B cell (primary cell): Measurements from ENCODE around the gene JAK2. TPM values are rescaled to one million over a fixed set of nuclear protein-coding genes. Genes with fewer than 3 reads are reported as not detected.

Experiments used
- ATAC-seq: fragments of 200-7000 bp; cut with Tn5 transposase; one replicate; pipeline ENCODE4 v1.10.0; 2021; ENCODE audit warnings: low read depth, mild to moderate bottlenecking, moderate number of reproducible peaks, moderate library complexity
- CTCF ChIA-PET: fragments of 350-600 bp; sonication (Branson Sonifier 250); formaldehyde crosslinking; loops from one replicate; lab custom pipeline; 2021; ENCODE audit warnings: antibody characterized with exemption, inconsistent platforms; lab: Charles Lee
- POLR2A ChIA-PET: fragments of 350-600 bp; sonication (Branson Sonifier 250); formaldehyde crosslinking; loops from one replicate; lab custom pipeline; 2021; ENCODE audit warnings: antibody characterized with exemption; lab: Charles Lee
- DNase-seq: peaks from one replicate; pipeline ENCODE4 v3.0.0; 2013
- H2AFZ ChIP-seq: 2 replicates; pipeline ENCODE4 v1.6.1; 2012; ENCODE audit warnings: mild to moderate bottlenecking, low read depth, low read length; ENCODE audit not compliant: insufficient read depth, poor library complexity, severe bottlenecking
- H3K27ac ChIP-seq, 2 donors: 1 replicate in 1 of 2; 2 replicates in 1 of 2; pipeline ENCODE4 v1.5.1; 2012 to 2013; ENCODE audit warnings: low read length in 2 of 2, mild to moderate bottlenecking in 2 of 2, moderate library complexity in 1 of 2
- H3K27me3 ChIP-seq, 4 experiments: fragments of 200-600 bp in 1 of 4; sonication (generic) in 1 of 4; replicated peaks in 1 of 4; 1 replicate in 2 of 4; 2 replicates in 2 of 4; pipeline versions ENCODE4 v1.6.1 to v1.7.0; 2013 to 2016; ENCODE audit warnings: low read length in 3 of 4, mild to moderate bottlenecking in 2 of 4, mixed read lengths in 1 of 4, moderate library complexity in 1 of 4; ENCODE audit not compliant: insufficient read depth in 4 of 4, control insufficient read depth in 3 of 4; ENCODE audit errors: control extremely low read depth in 1 of 4
- H3K36me3 ChIP-seq, 2 experiments: replicated peaks in 1 of 2; 1 replicate in 1 of 2; 2 replicates in 1 of 2; pipeline versions ENCODE4 v1.6.1 to v1.7.1; 2013; ENCODE audit warnings: low read length in 1 of 2; ENCODE audit not compliant: insufficient read depth in 2 of 2, control insufficient read depth in 1 of 2; ENCODE audit errors: control extremely low read depth in 1 of 2, extremely low read depth in 1 of 2
- H3K4me1 ChIP-seq, 2 donors: fragments of 200-600 bp in 1 of 2; sonication (generic) in 1 of 2; 1 replicate in 1 of 2; 2 replicates in 1 of 2; pipeline versions ENCODE4 v1.5.1 to v1.6.1; 2013 to 2017; ENCODE audit warnings: low read length in 2 of 2; ENCODE audit not compliant: control insufficient read depth in 2 of 2, insufficient read depth in 2 of 2
- H3K4me2 ChIP-seq: replicated peaks from 2 replicates; pipeline ENCODE3; 2012; ENCODE audit warnings: mild to moderate bottlenecking, low read depth, low read length; ENCODE audit not compliant: poor library complexity, severe bottlenecking
- H3K4me3 ChIP-seq, 5 experiments: fragments of 200-600 bp in 1 of 5; sonication (generic) in 1 of 5; 1 replicate in 3 of 5; 2 replicates in 2 of 5; pipeline versions ENCODE4 v1.5.1 to v1.7.0; 2011 to 2016; ENCODE audit warnings: low read length in 4 of 5, mild to moderate bottlenecking in 4 of 5, low read depth in 2 of 5, control low read depth in 1 of 5, moderate library complexity in 1 of 5; ENCODE audit not compliant: insufficient read depth in 1 of 5; ENCODE audit errors: control extremely low read depth in 1 of 5, extremely low read depth in 1 of 5
- H3K79me2 ChIP-seq: fragments of 200-600 bp; sonication (generic); one replicate; pipeline ENCODE4 v1.6.0; 2016; ENCODE audit warnings: low read length; ENCODE audit not compliant: control insufficient read depth, insufficient read depth
- H3K9ac ChIP-seq: fragments of 200-600 bp; sonication (generic); 2 replicates; pipeline ENCODE4 v1.6.1; 2017; ENCODE audit warnings: mild to moderate bottlenecking, low read length, moderate library complexity
- H3K9me3 ChIP-seq, 3 donors: one replicate each; pipeline versions ENCODE4 v1.6.1 to v1.7.1; 2013; ENCODE audit warnings: low read length in 2 of 3; ENCODE audit not compliant: control insufficient read depth in 2 of 3, insufficient read depth in 1 of 3; ENCODE audit errors: control extremely low read depth in 1 of 3
- H4K20me1 ChIP-seq: 2 replicates; pipeline ENCODE4 v1.6.0; 2012; ENCODE audit warnings: mild to moderate bottlenecking, low read length; ENCODE audit not compliant: insufficient read depth, control insufficient read depth, poor library complexity, severe bottlenecking
- H3K27ac Mint-ChIP-seq: one replicate; pipeline ENCODE4 v1.8.0; 2021; ENCODE audit warnings: mixed read lengths
- H3K27me3 Mint-ChIP-seq: one replicate; pipeline ENCODE4 v1.8.0; 2021; ENCODE audit warnings: mixed read lengths
- H3K4me1 Mint-ChIP-seq: one replicate; pipeline ENCODE4 v1.8.0; 2021; ENCODE audit warnings: mixed read lengths
- H3K4me3 Mint-ChIP-seq: one replicate; pipeline ENCODE4 v1.8.0; 2021; ENCODE audit warnings: mixed read lengths
- H3K9me3 Mint-ChIP-seq: one replicate; pipeline ENCODE4 v1.8.0; 2022; ENCODE audit warnings: mixed read lengths; ENCODE audit not compliant: insufficient read depth
- CTCF ChIP-seq: fragments of 200-600 bp; IDR thresholded peaks from one replicate; pipeline ENCODE4 v1.8.0; 2022; ENCODE audit warnings: antibody characterized with exemption, mild to moderate bottlenecking
- EZH2 ChIP-seq: IDR thresholded peaks from 2 replicates; pipeline ENCODE4 v1.6.1; 2012; ENCODE audit warnings: borderline replicate concordance, low read depth, mild to moderate bottlenecking, moderate library complexity, low read length; ENCODE audit not compliant: insufficient read depth, poor library complexity, severe bottlenecking
- WGBS: methylation state at CpG from one replicate; pipeline ENCODE4 v1.1.5; 2013; ENCODE audit warnings: missing lambda C conversion rate; ENCODE audit not compliant: insufficient coverage; 5-methylcytosine and 5-hydroxymethylcytosine counted together
- intact Hi-C: fragments of 100-400 bp; cut with micrococcal nuclease; formaldehyde crosslinking; loops from one replicate; pipeline ENCODE4 v1.10.0; 2022
- polyA plus RNA-seq: library from polyadenylated mRNA; depleted of rRNA; stranded (reverse); fragments of >200 nt; gene quantifications from 2 replicates; pipeline ENCODE4 v1.2.3, GENCODE V29; 2012
- total RNA-seq, 2 donors: library from RNA; stranded (reverse); fragments of 120-200 nt in 1 of 2; gene quantifications; 1 replicate in 1 of 2; 2 replicates in 1 of 2; pipeline versions ENCODE4 v1.2.3 to v1.2.4, GENCODE V29; 2013 to 2022

The JAK2 gene
- total and polyA plus RNA-seq, 2 donors (not counting 1 experiment from before 2014, with no cell fraction given), result 8.0 to 24.6 TPM

GRCh38 chr9:4970970-4971641 is 14.0 kb upstream of the JAK2 start:
- H3K9ac ChIP-seq, result peak overlapping the region; percentile 59
- peak; percentile 61 for DNase-seq
- no peaks in the 10 kb centered on the region for H3K79me2 ChIP-seq
- H3K4me1 Mint-ChIP-seq, result peaks cover 18% of the 10 kb centered on the region
- TF ChIP-seq CTCF (no peak), EZH2 (no peak)
- no peaks in the 10 kb centered on the region for H3K9me3 Mint-ChIP-seq
- no peaks in the 10 kb centered on the region for H4K20me1 ChIP-seq
- H3K27me3 Mint-ChIP-seq, result no peaks in the 10 kb centered on the region
- ATAC-seq, result peak; percentile 83
- H3K27ac ChIP-seq, result peak overlapping the region; percentile 26 to 74
- peak overlapping the region in 4 of 5 experiments; percentile 5 to 55 (median 42) for H3K4me3 ChIP-seq
- H3K4me1 ChIP-seq, result peaks cover 26 to 27% of the 10 kb centered on the region in 2 donors
- intact Hi-C loops, result loop anchor here (1.0 kb wide), 1 partner anchor 13 kb away; no protein-coding TSS in a partner anchor
- H3K4me3 Mint-ChIP-seq, result no peak overlapping the region
- peak overlapping the region; percentile 73 for H3K4me2 ChIP-seq
- 23% methylated on average over 6 of the region's 8 CpGs for WGBS
- no peaks in the 10 kb centered on the region for H3K27me3 ChIP-seq
- no peaks in the 10 kb centered on the region for H3K9me3 ChIP-seq
- no peaks in the 10 kb centered on the region for H3K36me3 ChIP-seq
- H3K27ac Mint-ChIP-seq, result no peak overlapping the region
- peak overlapping the region; percentile 51 for H2AFZ ChIP-seq
- ChIA-PET POLR2A (interaction anchor here (0.7 kb wide), 1 partner anchor 14 kb away, joined by 4 read pairs; the partner anchor contains the start of gene JAK2), CTCF (interaction anchor here (0.8 to 1.7 kb wide), 5 partner anchors 9 to 619 kb away, joined by 3 to 10 read pairs (median 4); no protein-coding TSS in a partner anchor)

GRCh38 chr9:4973246-4973645 is 11.8 kb upstream of the JAK2 start:
- intact Hi-C loops, result no loop called here
- POLR2A ChIA-PET, result no interaction called here
- CTCF ChIA-PET, result interaction anchor here (0.8 kb wide), 1 partner anchor 9 kb away, joined by 3 read pairs; no protein-coding TSS in a partner anchor
- DNase-seq (no peak), ATAC-seq (no peak)
- no peak overlapping the region for H2AFZ ChIP-seq
- H3K27ac Mint-ChIP-seq, result no peak overlapping the region
- no peaks in the 10 kb centered on the region for H3K79me2 ChIP-seq
- no peak overlapping the region for H3K4me2 ChIP-seq
- H3K4me3 ChIP-seq, result no peak overlapping the region
- H3K36me3 ChIP-seq, result no peaks in the 10 kb centered on the region
- peaks cover 20 to 21% of the 10 kb centered on the region in 2 donors for H3K4me1 ChIP-seq
- H3K27ac ChIP-seq, result no peak overlapping the region
- no CpG with 5 or more reads among the region's 1 CpG for WGBS
- no peaks in the 10 kb centered on the region for H3K27me3 ChIP-seq
- H3K27me3 Mint-ChIP-seq, result no peaks in the 10 kb centered on the region
- H3K9ac ChIP-seq, result no peak overlapping the region
- TF ChIP-seq CTCF (no peak), EZH2 (no peak)
- H3K4me3 Mint-ChIP-seq, result no peak overlapping the region
- H3K4me1 Mint-ChIP-seq, result peaks cover 5% of the 10 kb centered on the region
- H3K9me3 ChIP-seq, result no peaks in the 10 kb centered on the region
- no peaks in the 10 kb centered on the region for H4K20me1 ChIP-seq
- no peaks in the 10 kb centered on the region for H3K9me3 Mint-ChIP-seq
